ENCODE data around the gene MED25. TPM values are rescaled to one million over a fixed set of nuclear protein-coding genes. Genes with fewer than 3 reads are reported as not detected.

Gene MED25
- total and polyA plus RNA-seq, 2 of the 4 experiments (the other 2 are of a cell fraction), result 4.7 to 38.5 TPM

DNA sequence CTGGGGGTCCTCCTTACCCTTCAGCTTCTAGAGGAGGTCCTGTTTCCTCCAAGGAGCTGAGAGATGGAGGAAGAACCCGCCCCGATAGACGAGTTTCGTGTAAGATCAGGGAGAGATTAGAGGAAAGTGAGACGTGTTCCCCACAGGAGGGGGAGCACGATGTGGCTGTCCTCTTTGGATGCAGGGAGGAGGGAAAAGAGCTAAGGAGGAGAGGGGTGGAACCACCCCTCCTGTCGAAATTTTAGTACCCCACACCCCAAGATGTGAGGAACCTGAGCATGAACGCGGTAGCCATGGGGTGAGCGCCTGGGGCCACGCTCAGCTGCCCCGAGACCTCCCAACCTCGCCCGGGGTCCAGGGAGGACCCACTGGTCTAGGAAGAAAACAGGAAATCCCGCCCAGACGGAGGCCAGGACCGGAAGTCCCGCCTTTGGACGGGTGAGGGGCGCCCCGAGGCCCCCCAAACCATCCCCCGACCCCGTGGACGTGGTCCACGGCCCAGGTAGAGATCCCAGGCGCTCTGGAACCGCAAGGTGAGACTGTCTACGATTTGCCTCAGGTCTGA, 57.9 kb downstream of the MED25 start:
- Histone ChIP-seq H3K79me1 (ENCODE audit: low read depth in 1 of 2, low read length in 2 of 2) (peaks cover 27 to 61% of the 10 kb centered on the region in 2 experiments), H3K4me3 (ENCODE audit: insufficient read depth, low read depth, low read length) (peak overlapping the region; percentile 63), H3K9ac (ENCODE audit: low read depth, low read length) (peak overlapping the region; percentile 97), H3K4ac (ENCODE audit: low read depth, low read length) (peak overlapping the region; percentile 98), H3K14ac (replicated peaks; ENCODE audit: low read depth, low read length) (peak overlapping the region; percentile 99), H4K5ac (ENCODE audit: low read depth, low read length) (peak overlapping the region; percentile 99), H3K4me1 (ENCODE audit: control insufficient read depth, insufficient read depth, low read length) (peaks cover 7% of the 10 kb centered on the region), H2BK5ac (ENCODE audit: low read depth, low read length, poor library complexity, severe bottlenecking) (peak overlapping the region; percentile 96), H2BK15ac (ENCODE audit: low read depth, low read length) (peak overlapping the region; percentile 47; the same call in 1 of the 3 replicates), H3K4me2 (ENCODE audit: low read depth, low read length) (peak overlapping the region; percentile 99), H2AK9ac (replicated peaks; ENCODE audit: low read depth, low read length, poor library complexity) (peak overlapping the region; percentile 100), H2AK5ac (ENCODE audit: low read depth, low read length) (peak overlapping the region; percentile 97), H3K56ac (ENCODE audit: extremely low read depth, insufficient read depth, low read length) (peak overlapping the region; percentile 93), H3K18ac (ENCODE audit: low read depth, low read length) (peak overlapping the region; percentile 92), H3K27ac (ENCODE audit: insufficient read depth, low read length) (peak overlapping the region; percentile 97), H3K27me3 (ENCODE audit: control insufficient read depth, insufficient read depth, low read length) (no peaks in the 10 kb centered on the region), H3K23ac (ENCODE audit: low read depth, low read length) (peak overlapping the region; percentile 92; the same call in 1 of the 2 replicates), H3K9me1 (ENCODE audit: insufficient read depth, low read length) (peaks cover 10% of the 10 kb centered on the region), H4K8ac (ENCODE audit: low read depth in 2 of 2, low read length in 2 of 2) (peak overlapping the region; percentile 97 to 98), H2BK20ac (ENCODE audit: low read depth, low read length) (peak overlapping the region; percentile 21; the same call in 1 of the 2 replicates), H2BK120ac (ENCODE audit: low read depth, low read length) (peak overlapping the region; percentile 81), H2AFZ (replicated peaks; ENCODE audit: low read length, poor library complexity) (peak overlapping the region; percentile 99), H4K91ac (ENCODE audit: insufficient read depth, low read depth, low read length) (peak overlapping the region; percentile 98), H4K20me1 (ENCODE audit: insufficient read depth, low read length) (no peaks in the 10 kb centered on the region; the same call in 1 of the 2 replicates), H3K36me3 (ENCODE audit: control insufficient read depth, insufficient read depth, low read length) (peaks cover 17% of the 10 kb centered on the region; the same call in 1 of the 2 replicates), H3K9me3 (ENCODE audit: control insufficient read depth, insufficient read depth, low read length) (no peaks in the 10 kb centered on the region)
- dilution Hi-C loops (cut with HindIII; ENCODE audit: low sequenced_read_pairs, unreplicated experiment) (no loop called here), intact Hi-C loops (cut with micrococcal nuclease) (loop anchor here (5.0 kb wide), 1 partner anchor 151 kb away; the partner anchor contains the start of genes VRK3 and ZNF473), in situ Hi-C loops (cut with MboI; ENCODE audit: low sequenced_read_pairs) (no loop called here)
- ATAC-seq (ENCODE audit: low read depth) (peak; percentile 24), DNase-seq (peak; percentile 29)
- 0% methylated on average over 15 of the region's 28 CpGs; no CpG with 5 or more reads in 1 of the 2 experiments for WGBS, 2 experiments (ENCODE audit: extremely low coverage in 2 of 2, insufficient read length in 1 of 2)
- ChIA-PET CTCF (no interaction called here), POLR2A (ENCODE audit: unreplicated experiment) (interaction anchor here (1.3 kb wide), 1 partner anchor 11 kb away, joined by 6 read pairs; no protein-coding TSS in a partner anchor)
- TF ChIP-seq NFE2L2 (IDR thresholded peaks at IDR 0.05; ENCODE audit: low read depth, low read length) (no peak), POLR2A (IDR thresholded peaks at IDR 0.05; ENCODE audit: low read depth, low read length) (peak; percentile 50; the same call in 1 of the 2 replicates)
- BruUV-seq (replicated peaks), result no TSS peak

Measured in IMR-90 (cell line).